Esophagus squamous epithelium (tissue), 4 donors: Measurements from ENCODE around the gene OPTC.

Source experiments
- CTCF ChIP-seq, 6 experiments: fragments of 450-650 bp in 4 of 6; fragments of 200-600 bp in 2 of 6; sonication (generic) in 2 of 6; IDR thresholded peaks; one replicate each; pipeline ENCODE4 v1.5.1; 2016 to 2019; ENCODE audit warnings: antibody characterized with exemption in 6 of 6, mild to moderate bottlenecking in 4 of 6, moderate library complexity in 4 of 6
- POLR2A ChIP-seq, 4 donors: fragments of 450-650 bp; IDR thresholded peaks; one replicate each; pipeline ENCODE4 v1.6.1; 2017; ENCODE audit warnings: antibody characterized with exemption in 4 of 4, mild to moderate bottlenecking in 4 of 4, moderate library complexity in 3 of 4

- TF ChIP-seq CTCF (IDR thresholded peaks at IDR 0.05): no peak
- TF ChIP-seq POLR2A (IDR thresholded peaks at IDR 0.05): no peak
Observed at GRCh38 chr1:203477748-203478147, 16.2 kb upstream of the OPTC start.
